WTC11 (cell line): Measurements from ENCODE around the gene PLEKHH1. TPM values are rescaled to one million over a fixed set of nuclear protein-coding genes. Genes with fewer than 3 reads are reported as not detected.

Source experiments
- ATAC-seq: fragments of 200-7000 bp; cut with Tn5 transposase; 2 replicates; pipeline ENCODE4 v1.10.0; 2021; ENCODE audit warnings: mild to moderate bottlenecking, moderate library complexity
- CTCF ChIA-PET: fragments of 300-600 bp; sonication (Branson Sonifier 250); formaldehyde crosslinking; loops from one replicate; lab custom pipeline; 2021; ENCODE audit warnings: antibody characterized with exemption; lab: Charles Lee
- POLR2A ChIA-PET: fragments of 350-600 bp; sonication (Branson Sonifier 250); formaldehyde crosslinking; loops from one replicate; lab custom pipeline; 2021; ENCODE audit warnings: antibody characterized with exemption; lab: Charles Lee
- DNase-seq: peaks from one replicate; pipeline ENCODE4 v3.0.0; 2021; ENCODE audit warnings: low spot score
- H3K27ac Mint-ChIP-seq: 2 replicates; pipeline ENCODE4 v1.8.0; 2021; ENCODE audit warnings: mixed read lengths
- H3K27me3 Mint-ChIP-seq: 2 replicates; pipeline ENCODE4 v1.8.0; 2021; ENCODE audit warnings: low read depth, mild to moderate bottlenecking, moderate library complexity, mixed read lengths
- H3K36me3 Mint-ChIP-seq: 2 replicates; pipeline ENCODE4 v1.8.0; 2021; ENCODE audit warnings: mixed read lengths
- H3K4me1 Mint-ChIP-seq: 2 replicates; pipeline ENCODE4 v1.8.0; 2022; ENCODE audit warnings: mixed read lengths
- H3K4me3 Mint-ChIP-seq: 2 replicates; pipeline ENCODE4 v1.8.0; 2021; ENCODE audit warnings: mild to moderate bottlenecking, moderate library complexity, mixed read lengths
- H3K9me3 Mint-ChIP-seq: 2 replicates; pipeline ENCODE4 v1.8.0; 2021; ENCODE audit warnings: mixed read lengths
- CBFB ChIP-seq: sonication (generic); formaldehyde crosslinking; IDR thresholded peaks from 2 replicates; pipeline ENCODE4 v1.8.1; 2022; ENCODE audit warnings: mild to moderate bottlenecking, low read depth, missing genetic modification reagents
- EMX1 ChIP-seq: fragments of 250-450 bp; sonication (Bioruptor Pico); IDR thresholded peaks from 2 replicates; pipeline ENCODE4 v1.8.0; 2021; ENCODE audit warnings: mild to moderate bottlenecking
- JUN ChIP-seq: sonication (generic); formaldehyde crosslinking; IDR thresholded peaks from 2 replicates; pipeline ENCODE4 v1.8.0; 2023; ENCODE audit warnings: mild to moderate bottlenecking, missing genetic modification reagents
- MYBL2 ChIP-seq: sonication (generic); formaldehyde crosslinking; IDR thresholded peaks from 2 replicates; pipeline ENCODE4 v1.8.1; 2023; ENCODE audit warnings: mild to moderate bottlenecking, moderate library complexity, missing genetic modification reagents
- NR3C1 ChIP-seq: sonication (generic); formaldehyde crosslinking; conservative IDR thresholded peaks from 2 replicates; pipeline ENCODE4 v1.8.1; 2023; ENCODE audit warnings: low read depth, mild to moderate bottlenecking, missing genetic modification reagents
- RELA ChIP-seq: sonication (generic); formaldehyde crosslinking; IDR thresholded peaks from 2 replicates; pipeline ENCODE4 v1.8.1; 2022; ENCODE audit warnings: missing genetic modification reagents, mild to moderate bottlenecking, borderline replicate concordance
- RORB ChIP-seq: fragments of 250-450 bp; sonication (Bioruptor Pico); IDR thresholded peaks from 2 replicates; pipeline ENCODE4 v1.9.0; 2021; ENCODE audit warnings: mild to moderate bottlenecking
- SMAD4 ChIP-seq: sonication (generic); formaldehyde crosslinking; IDR thresholded peaks from 2 replicates; pipeline ENCODE4 v1.8.0; 2022; ENCODE audit warnings: mild to moderate bottlenecking, missing genetic modification reagents
- ZNF396 ChIP-seq: fragments of 250-450 bp; sonication (Bioruptor Pico); IDR thresholded peaks from 2 replicates; pipeline ENCODE4 v1.8.0; 2021; ENCODE audit warnings: mild to moderate bottlenecking, moderate library complexity, borderline replicate concordance
- total RNA-seq: library from RNA; stranded (reverse); gene quantifications from 3 replicates; pipeline ENCODE4 v1.2.3, GENCODE V29; 2021
- TF ChIP-seq, protein P1 (sequence below): sonication (generic); formaldehyde crosslinking; IDR thresholded peaks from 2 replicates; pipeline ENCODE4 v1.8.1; 2023; ENCODE audit warnings: mild to moderate bottlenecking, missing genetic modification reagents, borderline replicate concordance
- TF ChIP-seq, protein P2 (sequence below): sonication (generic); formaldehyde crosslinking; IDR thresholded peaks from 2 replicates; pipeline ENCODE4 v1.8.0; 2022; ENCODE audit warnings: mild to moderate bottlenecking, missing genetic modification reagents
- TF ChIP-seq, protein P3 (sequence below): sonication (generic); formaldehyde crosslinking; IDR thresholded peaks from 2 replicates; pipeline ENCODE4 v1.8.1; 2023; ENCODE audit warnings: mild to moderate bottlenecking, missing genetic modification reagents, moderate library complexity
- TF ChIP-seq, protein P4 (sequence below): fragments of 250-450 bp; sonication (Bioruptor Pico); IDR thresholded peaks from 2 replicates; pipeline ENCODE4 v1.9.0; 2021; ENCODE audit warnings: moderate library complexity, mild to moderate bottlenecking, inconsistent platforms, borderline replicate concordance
- TF ChIP-seq, protein P5 (sequence below): fragments of 250-450 bp; sonication (Bioruptor Pico); conservative IDR thresholded peaks from 2 replicates; pipeline ENCODE4 v1.9.0; 2021; ENCODE audit warnings: mild to moderate bottlenecking
- TF ChIP-seq, protein P6 (sequence below): sonication (generic); formaldehyde crosslinking; IDR thresholded peaks from 2 replicates; pipeline ENCODE4 v1.8.1; 2023; ENCODE audit warnings: mild to moderate bottlenecking, missing genetic modification reagents, moderate library complexity
- TF ChIP-seq, protein P7 (sequence below): sonication (generic); formaldehyde crosslinking; IDR thresholded peaks from 2 replicates; pipeline ENCODE4 v1.8.0; 2023; ENCODE audit warnings: missing genetic modification reagents, mild to moderate bottlenecking, borderline replicate concordance

PLEKHH1 gene
- total RNA-seq, 1 experiment from 2014 or later: 48.3 TPM

DNA sequence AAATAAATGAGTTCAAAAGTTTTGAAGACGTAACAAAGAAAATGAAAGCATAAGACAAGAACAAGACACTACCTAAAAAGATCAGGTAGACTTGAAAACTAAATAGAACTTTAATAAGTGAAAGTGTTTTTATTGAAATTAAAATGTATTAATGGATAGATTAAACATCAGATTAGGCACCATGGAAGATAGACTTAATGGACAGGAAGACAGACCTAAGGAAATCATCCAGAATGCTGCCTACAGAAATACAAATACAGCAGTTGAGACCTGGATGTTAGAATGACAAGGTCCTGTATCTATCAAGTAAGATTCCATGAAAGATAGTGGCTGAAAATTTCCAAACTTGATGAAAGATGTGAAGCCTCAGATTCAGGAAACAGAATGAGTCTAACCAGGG, 11.5 kb downstream of the PLEKHH1 start:
- Mint-ChIP-seq H3K36me3 (peaks cover 40% of the 10 kb centered on the region), H3K9me3 (no peaks in the 10 kb centered on the region; the same call in 1 of the 2 replicates)
- CTCF ChIA-PET: interaction anchor here (0.9 kb wide), 1 partner anchor 18 kb away, joined by 3 read pairs; no protein-coding TSS in a partner anchor

DNA sequence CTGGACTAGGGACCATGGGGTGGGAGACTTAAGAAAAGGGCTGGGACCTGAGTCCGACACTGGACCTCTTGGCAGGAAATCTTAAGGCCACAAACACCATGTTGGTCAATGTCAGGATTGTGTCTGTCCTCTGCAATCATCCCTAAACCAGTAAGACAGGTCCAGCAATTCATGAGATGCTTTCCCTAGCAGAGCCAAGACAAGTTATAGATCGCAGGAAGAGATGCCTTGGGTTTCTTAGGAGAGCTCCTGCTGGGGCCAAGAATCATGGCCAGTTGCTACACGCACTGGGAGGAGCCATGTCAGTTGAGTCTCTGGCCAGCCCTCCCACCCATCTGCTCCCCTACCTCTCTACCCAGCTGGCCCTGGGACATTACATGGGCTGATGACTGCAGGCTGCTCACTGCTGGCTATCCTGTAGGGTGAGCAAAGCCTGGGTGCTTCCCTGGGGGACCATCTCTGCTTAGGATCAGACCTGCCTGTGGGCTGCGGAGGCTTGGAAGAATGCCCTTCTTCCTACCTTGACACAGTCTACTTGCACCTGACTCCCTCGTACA, 14.2 kb downstream of the PLEKHH1 start:
- H3K4me1 Mint-ChIP-seq: peaks cover 12% of the 10 kb centered on the region
- ATAC-seq (peak; percentile 41; the same call in 1 of the 2 replicates), DNase-seq (no peak)
- no peak overlapping the region for H3K4me3 Mint-ChIP-seq
- peaks cover 42% of the 10 kb centered on the region for H3K36me3 Mint-ChIP-seq
- H3K27ac Mint-ChIP-seq: no peak overlapping the region
- CTCF ChIA-PET: no interaction called here
- POLR2A ChIA-PET: no interaction called here
- no peaks in the 10 kb centered on the region for H3K27me3 Mint-ChIP-seq
- H3K9me3 Mint-ChIP-seq: no peaks in the 10 kb centered on the region; the same call in 1 of the 2 replicates
- TF ChIP-seq ZNF396 (CRISPR knock-in tag): no peak
- no peak for TF ChIP-seq NR3C1
- TF ChIP-seq, protein P1, sequence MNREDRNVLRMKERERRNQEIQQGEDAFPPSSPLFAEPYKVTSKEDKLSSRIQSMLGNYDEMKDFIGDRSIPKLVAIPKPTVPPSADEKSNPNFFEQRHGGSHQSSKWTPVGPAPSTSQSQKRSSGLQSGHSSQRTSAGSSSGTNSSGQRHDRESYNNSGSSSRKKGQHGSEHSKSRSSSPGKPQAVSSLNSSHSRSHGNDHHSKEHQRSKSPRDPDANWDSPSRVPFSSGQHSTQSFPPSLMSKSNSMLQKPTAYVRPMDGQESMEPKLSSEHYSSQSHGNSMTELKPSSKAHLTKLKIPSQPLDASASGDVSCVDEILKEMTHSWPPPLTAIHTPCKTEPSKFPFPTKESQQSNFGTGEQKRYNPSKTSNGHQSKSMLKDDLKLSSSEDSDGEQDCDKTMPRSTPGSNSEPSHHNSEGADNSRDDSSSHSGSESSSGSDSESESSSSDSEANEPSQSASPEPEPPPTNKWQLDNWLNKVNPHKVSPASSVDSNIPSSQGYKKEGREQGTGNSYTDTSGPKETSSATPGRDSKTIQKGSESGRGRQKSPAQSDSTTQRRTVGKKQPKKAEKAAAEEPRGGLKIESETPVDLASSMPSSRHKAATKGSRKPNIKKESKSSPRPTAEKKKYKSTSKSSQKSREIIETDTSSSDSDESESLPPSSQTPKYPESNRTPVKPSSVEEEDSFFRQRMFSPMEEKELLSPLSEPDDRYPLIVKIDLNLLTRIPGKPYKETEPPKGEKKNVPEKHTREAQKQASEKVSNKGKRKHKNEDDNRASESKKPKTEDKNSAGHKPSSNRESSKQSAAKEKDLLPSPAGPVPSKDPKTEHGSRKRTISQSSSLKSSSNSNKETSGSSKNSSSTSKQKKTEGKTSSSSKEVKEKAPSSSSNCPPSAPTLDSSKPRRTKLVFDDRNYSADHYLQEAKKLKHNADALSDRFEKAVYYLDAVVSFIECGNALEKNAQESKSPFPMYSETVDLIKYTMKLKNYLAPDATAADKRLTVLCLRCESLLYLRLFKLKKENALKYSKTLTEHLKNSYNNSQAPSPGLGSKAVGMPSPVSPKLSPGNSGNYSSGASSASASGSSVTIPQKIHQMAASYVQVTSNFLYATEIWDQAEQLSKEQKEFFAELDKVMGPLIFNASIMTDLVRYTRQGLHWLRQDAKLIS (CRISPR knock-in tag): no peak
- TF ChIP-seq, protein P2, sequence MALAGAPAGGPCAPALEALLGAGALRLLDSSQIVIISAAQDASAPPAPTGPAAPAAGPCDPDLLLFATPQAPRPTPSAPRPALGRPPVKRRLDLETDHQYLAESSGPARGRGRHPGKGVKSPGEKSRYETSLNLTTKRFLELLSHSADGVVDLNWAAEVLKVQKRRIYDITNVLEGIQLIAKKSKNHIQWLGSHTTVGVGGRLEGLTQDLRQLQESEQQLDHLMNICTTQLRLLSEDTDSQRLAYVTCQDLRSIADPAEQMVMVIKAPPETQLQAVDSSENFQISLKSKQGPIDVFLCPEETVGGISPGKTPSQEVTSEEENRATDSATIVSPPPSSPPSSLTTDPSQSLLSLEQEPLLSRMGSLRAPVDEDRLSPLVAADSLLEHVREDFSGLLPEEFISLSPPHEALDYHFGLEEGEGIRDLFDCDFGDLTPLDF (CRISPR knock-in tag): no peak
- TF ChIP-seq RORB (CRISPR knock-in tag): no peak
- TF ChIP-seq CBFB (CRISPR knock-in tag): no peak
- TF ChIP-seq, protein P3, sequence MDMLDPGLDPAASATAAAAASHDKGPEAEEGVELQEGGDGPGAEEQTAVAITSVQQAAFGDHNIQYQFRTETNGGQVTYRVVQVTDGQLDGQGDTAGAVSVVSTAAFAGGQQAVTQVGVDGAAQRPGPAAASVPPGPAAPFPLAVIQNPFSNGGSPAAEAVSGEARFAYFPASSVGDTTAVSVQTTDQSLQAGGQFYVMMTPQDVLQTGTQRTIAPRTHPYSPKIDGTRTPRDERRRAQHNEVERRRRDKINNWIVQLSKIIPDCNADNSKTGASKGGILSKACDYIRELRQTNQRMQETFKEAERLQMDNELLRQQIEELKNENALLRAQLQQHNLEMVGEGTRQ (CRISPR knock-in tag): no peak
- TF ChIP-seq MYBL2 (CRISPR knock-in tag): no peak
- no peak for TF ChIP-seq SMAD4 (CRISPR knock-in tag)
- TF ChIP-seq, protein P4, sequence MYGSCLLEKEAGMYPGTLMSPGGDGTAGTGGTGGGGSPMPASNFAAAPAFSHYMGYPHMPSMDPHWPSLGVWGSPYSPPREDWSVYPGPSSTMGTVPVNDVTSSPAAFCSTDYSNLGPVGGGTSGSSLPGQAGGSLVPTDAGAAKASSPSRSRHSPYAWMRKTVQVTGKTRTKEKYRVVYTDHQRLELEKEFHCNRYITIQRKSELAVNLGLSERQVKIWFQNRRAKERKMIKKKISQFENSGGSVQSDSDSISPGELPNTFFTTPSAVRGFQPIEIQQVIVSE: no peak

More for the DNA sequence above, 11.5 kb downstream of the PLEKHH1 start:
- POLR2A ChIA-PET: no interaction called here
- Mint-ChIP-seq H3K4me3 (no peak overlapping the region), H3K27me3 (no peaks in the 10 kb centered on the region), H3K4me1 (peaks cover 35% of the 10 kb centered on the region), H3K27ac (no peak overlapping the region; the same call in 1 of the 2 replicates)
- ATAC-seq (no peak), DNase-seq (no peak)
- TF ChIP-seq RELA (CRISPR knock-in tag) (no peak), EMX1 (CRISPR knock-in tag) (no peak), JUN (no peak)
- TF ChIP-seq, protein P5, sequence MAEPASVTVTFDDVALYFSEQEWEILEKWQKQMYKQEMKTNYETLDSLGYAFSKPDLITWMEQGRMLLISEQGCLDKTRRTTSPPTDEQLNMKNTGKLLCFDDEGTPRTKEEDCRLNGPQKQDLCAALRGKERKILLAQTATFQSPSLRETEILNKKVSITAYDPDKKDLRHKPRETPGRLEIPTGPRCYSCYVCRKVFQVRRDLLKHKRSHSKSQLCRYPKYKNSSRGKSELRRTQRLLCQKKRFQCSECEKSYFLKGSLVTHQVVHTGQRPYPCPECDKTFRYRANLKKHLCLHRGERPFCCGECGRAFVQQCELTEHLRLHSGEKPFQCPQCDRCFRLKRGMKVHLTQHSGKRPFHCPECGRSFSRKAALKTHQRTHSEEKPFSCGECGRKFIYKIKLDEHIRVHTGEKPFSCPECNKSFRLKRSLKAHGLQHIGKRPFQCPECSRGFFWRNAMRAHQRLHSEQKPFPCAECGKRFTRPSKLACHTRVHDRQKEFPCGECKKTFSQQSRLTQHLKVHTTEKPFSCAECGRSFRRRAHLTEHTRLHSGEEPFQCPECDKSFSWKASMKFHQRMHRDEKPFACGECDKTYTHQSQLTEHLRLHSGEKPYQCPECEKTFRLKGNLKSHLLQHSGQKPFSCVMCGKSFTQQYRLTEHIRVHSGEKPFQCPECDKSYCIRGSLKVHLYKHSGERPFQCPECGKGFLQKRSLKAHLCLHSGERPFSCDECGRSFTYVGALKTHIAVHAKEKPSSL (CRISPR knock-in tag): no peak
- TF ChIP-seq, protein P6, sequence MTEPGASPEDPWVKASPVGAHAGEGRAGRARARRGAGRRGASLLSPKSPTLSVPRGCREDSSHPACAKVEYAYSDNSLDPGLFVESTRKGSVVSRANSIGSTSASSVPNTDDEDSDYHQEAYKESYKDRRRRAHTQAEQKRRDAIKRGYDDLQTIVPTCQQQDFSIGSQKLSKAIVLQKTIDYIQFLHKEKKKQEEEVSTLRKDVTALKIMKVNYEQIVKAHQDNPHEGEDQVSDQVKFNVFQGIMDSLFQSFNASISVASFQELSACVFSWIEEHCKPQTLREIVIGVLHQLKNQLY: no peak
- TF ChIP-seq, protein P7, sequence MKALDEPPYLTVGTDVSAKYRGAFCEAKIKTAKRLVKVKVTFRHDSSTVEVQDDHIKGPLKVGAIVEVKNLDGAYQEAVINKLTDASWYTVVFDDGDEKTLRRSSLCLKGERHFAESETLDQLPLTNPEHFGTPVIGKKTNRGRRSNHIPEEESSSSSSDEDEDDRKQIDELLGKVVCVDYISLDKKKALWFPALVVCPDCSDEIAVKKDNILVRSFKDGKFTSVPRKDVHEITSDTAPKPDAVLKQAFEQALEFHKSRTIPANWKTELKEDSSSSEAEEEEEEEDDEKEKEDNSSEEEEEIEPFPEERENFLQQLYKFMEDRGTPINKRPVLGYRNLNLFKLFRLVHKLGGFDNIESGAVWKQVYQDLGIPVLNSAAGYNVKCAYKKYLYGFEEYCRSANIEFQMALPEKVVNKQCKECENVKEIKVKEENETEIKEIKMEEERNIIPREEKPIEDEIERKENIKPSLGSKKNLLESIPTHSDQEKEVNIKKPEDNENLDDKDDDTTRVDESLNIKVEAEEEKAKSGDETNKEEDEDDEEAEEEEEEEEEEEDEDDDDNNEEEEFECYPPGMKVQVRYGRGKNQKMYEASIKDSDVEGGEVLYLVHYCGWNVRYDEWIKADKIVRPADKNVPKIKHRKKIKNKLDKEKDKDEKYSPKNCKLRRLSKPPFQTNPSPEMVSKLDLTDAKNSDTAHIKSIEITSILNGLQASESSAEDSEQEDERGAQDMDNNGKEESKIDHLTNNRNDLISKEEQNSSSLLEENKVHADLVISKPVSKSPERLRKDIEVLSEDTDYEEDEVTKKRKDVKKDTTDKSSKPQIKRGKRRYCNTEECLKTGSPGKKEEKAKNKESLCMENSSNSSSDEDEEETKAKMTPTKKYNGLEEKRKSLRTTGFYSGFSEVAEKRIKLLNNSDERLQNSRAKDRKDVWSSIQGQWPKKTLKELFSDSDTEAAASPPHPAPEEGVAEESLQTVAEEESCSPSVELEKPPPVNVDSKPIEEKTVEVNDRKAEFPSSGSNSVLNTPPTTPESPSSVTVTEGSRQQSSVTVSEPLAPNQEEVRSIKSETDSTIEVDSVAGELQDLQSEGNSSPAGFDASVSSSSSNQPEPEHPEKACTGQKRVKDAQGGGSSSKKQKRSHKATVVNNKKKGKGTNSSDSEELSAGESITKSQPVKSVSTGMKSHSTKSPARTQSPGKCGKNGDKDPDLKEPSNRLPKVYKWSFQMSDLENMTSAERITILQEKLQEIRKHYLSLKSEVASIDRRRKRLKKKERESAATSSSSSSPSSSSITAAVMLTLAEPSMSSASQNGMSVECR: no peak
